Measurements from ENCODE around the gene AMZ1. TPM values are rescaled to one million over a fixed set of nuclear protein-coding genes. Genes with fewer than 3 reads are reported as not detected.
"Not testable (repeated sequence)": the region's sequence is repeated elsewhere in the genome, so short reads cannot be mapped to it uniquely, and the experiment has no call there.

Gene AMZ1
- total RNA-seq, 2 experiments from 2014 or later, result 0.36 to 0.47 TPM

- H3K27ac Mint-ChIP-seq; H3K4me3 Mint-ChIP-seq; intact Hi-C loops (cut with micrococcal nuclease); DNase-seq; H3K9me3 Mint-ChIP-seq; H3K27me3 Mint-ChIP-seq (ENCODE audit: low read depth); H3K36me3 Mint-ChIP-seq (ENCODE audit: low read depth): not testable (repeated sequence)
- CTCF ChIA-PET, result interaction anchor here (0.6 to 2.4 kb wide), 3 partner anchors 16 to 238 kb away, joined by 3 to 9 read pairs (median 3); no protein-coding TSS in a partner anchor
- H3K4me1 Mint-ChIP-seq (ENCODE audit: low read depth), result peaks cover 26% of the 10 kb centered on the region
Observed at GRCh38 chr7:2737005-2737743, 49.2 kb downstream of the AMZ1 start.

GRCh38 chr7:2737771-2738540, 50.0 kb downstream of the AMZ1 start:
- H3K27me3 Mint-ChIP-seq (ENCODE audit: low read depth), result no peaks in the 10 kb centered on the region
- peaks cover 26% of the 10 kb centered on the region for H3K4me1 Mint-ChIP-seq (ENCODE audit: low read depth)
- no peak overlapping the region for H3K27ac Mint-ChIP-seq
- CTCF ChIA-PET, result interaction anchor here (0.6 to 2.4 kb wide), 3 partner anchors 28 to 239 kb away, joined by 3 to 9 read pairs (median 4); no protein-coding TSS in a partner anchor
- H3K9me3 Mint-ChIP-seq, result no peaks in the 10 kb centered on the region
- no peak for DNase-seq
- intact Hi-C loops (cut with micrococcal nuclease), result no loop called here
- H3K36me3 Mint-ChIP-seq (ENCODE audit: low read depth), result no peaks in the 10 kb centered on the region
- H3K4me3 Mint-ChIP-seq, result no peak overlapping the region

- Mint-ChIP-seq H3K9me3 (no peaks in the 10 kb centered on the region), H3K36me3 (ENCODE audit: low read depth) (no peaks in the 10 kb centered on the region), H3K27ac (no peak overlapping the region), H3K27me3 (ENCODE audit: low read depth) (no peaks in the 10 kb centered on the region), H3K4me1 (ENCODE audit: low read depth) (peaks cover 21% of the 10 kb centered on the region), H3K4me3 (no peak overlapping the region)
- no peak for DNase-seq
- CTCF ChIA-PET, result interaction anchor here (0.6 to 2.4 kb wide), 3 partner anchors 29 to 407 kb away, joined by 3 to 9 read pairs (median 4); no protein-coding TSS in a partner anchor
- intact Hi-C loops (cut with micrococcal nuclease), result no loop called here
Observed at GRCh38 chr7:2738766-2739549, 51.0 kb downstream of the AMZ1 start.

GRCh38 chr7:2743523-2744185, 55.7 kb downstream of the AMZ1 start:
- H3K27ac Mint-ChIP-seq; DNase-seq; H3K27me3 Mint-ChIP-seq (ENCODE audit: low read depth); H3K4me3 Mint-ChIP-seq; CTCF ChIA-PET; H3K9me3 Mint-ChIP-seq; H3K4me1 Mint-ChIP-seq (ENCODE audit: low read depth); H3K36me3 Mint-ChIP-seq (ENCODE audit: low read depth); intact Hi-C loops (cut with micrococcal nuclease): not testable (repeated sequence)

GRCh38 chr7:2748684-2749083, 60.7 kb downstream of the AMZ1 start:
- H3K27me3 Mint-ChIP-seq (ENCODE audit: low read depth); H3K9me3 Mint-ChIP-seq; H3K4me3 Mint-ChIP-seq; H3K27ac Mint-ChIP-seq; H3K4me1 Mint-ChIP-seq (ENCODE audit: low read depth); H3K36me3 Mint-ChIP-seq (ENCODE audit: low read depth); intact Hi-C loops (cut with micrococcal nuclease); DNase-seq; CTCF ChIA-PET: not testable (repeated sequence)

- CTCF ChIA-PET, result no interaction called here
- H3K4me3 Mint-ChIP-seq, result no peak overlapping the region
- H3K4me1 Mint-ChIP-seq (ENCODE audit: low read depth), result no peaks in the 10 kb centered on the region
- H3K36me3 Mint-ChIP-seq (ENCODE audit: low read depth), result peaks cover 8% of the 10 kb centered on the region
- no peaks in the 10 kb centered on the region for H3K9me3 Mint-ChIP-seq
- H3K27ac Mint-ChIP-seq, result no peak overlapping the region
- no peak for DNase-seq
- intact Hi-C loops (cut with micrococcal nuclease), result loop anchor here (10.0 kb wide), 1 partner anchor 315 kb away; no protein-coding TSS in a partner anchor
- H3K27me3 Mint-ChIP-seq (ENCODE audit: low read depth), result no peaks in the 10 kb centered on the region
Observed at GRCh38 chr7:2750004-2750407, 62.0 kb downstream of the AMZ1 start.

- Mint-ChIP-seq H3K27me3 (ENCODE audit: low read depth) (no peaks in the 10 kb centered on the region), H3K4me3 (no peak overlapping the region), H3K4me1 (ENCODE audit: low read depth) (no peaks in the 10 kb centered on the region), H3K27ac (no peak overlapping the region), H3K36me3 (ENCODE audit: low read depth) (peaks cover 11% of the 10 kb centered on the region), H3K9me3 (no peaks in the 10 kb centered on the region)
- CTCF ChIA-PET, result interaction anchor here (0.6 kb wide), 1 partner anchor 313 kb away, joined by 3 read pairs; no protein-coding TSS in a partner anchor
- DNase-seq, result no peak
- intact Hi-C loops (cut with micrococcal nuclease), result loop anchor here (10.0 kb wide), 1 partner anchor 314 kb away; no protein-coding TSS in a partner anchor
Observed at GRCh38 chr7:2751086-2751485, 63.1 kb downstream of the AMZ1 start.

GRCh38 chr7:2753148-2753547, 65.1 kb downstream of the AMZ1 start:
- no peak overlapping the region for H3K27ac Mint-ChIP-seq
- intact Hi-C loops (cut with micrococcal nuclease), result loop anchor here (10.0 kb wide), 1 partner anchor 312 kb away; no protein-coding TSS in a partner anchor
- CTCF ChIA-PET, result no interaction called here

GRCh38 chr7:2754086-2754485, 66.1 kb downstream of the AMZ1 start:
- H3K36me3 Mint-ChIP-seq (ENCODE audit: low read depth), result peaks cover 15% of the 10 kb centered on the region
- CTCF ChIA-PET, result interaction anchor here (0.7 kb wide), 1 partner anchor 335 kb away, joined by 3 read pairs; no protein-coding TSS in a partner anchor
- intact Hi-C loops (cut with micrococcal nuclease), result loop anchor here (10.0 kb wide), 1 partner anchor 311 kb away; no protein-coding TSS in a partner anchor
- H3K4me3 Mint-ChIP-seq, result no peak overlapping the region
- no peak overlapping the region for H3K27ac Mint-ChIP-seq
- H3K9me3 Mint-ChIP-seq, result no peaks in the 10 kb centered on the region
- no peaks in the 10 kb centered on the region for H3K27me3 Mint-ChIP-seq (ENCODE audit: low read depth)
- DNase-seq, result no peak
- H3K4me1 Mint-ChIP-seq (ENCODE audit: low read depth), result peaks cover 24% of the 10 kb centered on the region

More at GRCh38 chr7:2753148-2753547, 65.1 kb downstream of the AMZ1 start:
- Mint-ChIP-seq H3K4me3 (no peak overlapping the region), H3K4me1 (ENCODE audit: low read depth) (peaks cover 16% of the 10 kb centered on the region), H3K27me3 (ENCODE audit: low read depth) (no peaks in the 10 kb centered on the region), H3K36me3 (ENCODE audit: low read depth) (peaks cover 14% of the 10 kb centered on the region), H3K9me3 (no peaks in the 10 kb centered on the region)
- DNase-seq, result no peak

GRCh38 chr7:2754912-2755311, 66.9 kb downstream of the AMZ1 start:
- no peak overlapping the region for H3K4me3 Mint-ChIP-seq
- CTCF ChIA-PET, result no interaction called here
- no peaks in the 10 kb centered on the region for H3K27me3 Mint-ChIP-seq (ENCODE audit: low read depth)
- no peak for DNase-seq
- H3K4me1 Mint-ChIP-seq (ENCODE audit: low read depth), result peaks cover 29% of the 10 kb centered on the region
- H3K27ac Mint-ChIP-seq, result no peak overlapping the region
- no peaks in the 10 kb centered on the region for H3K9me3 Mint-ChIP-seq
- intact Hi-C loops (cut with micrococcal nuclease), result loop anchor here (10.0 kb wide), 1 partner anchor 310 kb away; no protein-coding TSS in a partner anchor
- H3K36me3 Mint-ChIP-seq (ENCODE audit: low read depth), result peaks cover 15% of the 10 kb centered on the region

GRCh38 chr7:2755531-2755930, 67.5 kb downstream of the AMZ1 start:
- no peak for DNase-seq
- no peak overlapping the region for H3K27ac Mint-ChIP-seq
- H3K4me3 Mint-ChIP-seq, result no peak overlapping the region
- H3K9me3 Mint-ChIP-seq, result no peaks in the 10 kb centered on the region
- peaks cover 34% of the 10 kb centered on the region for H3K4me1 Mint-ChIP-seq (ENCODE audit: low read depth)
- CTCF ChIA-PET, result no interaction called here
- H3K36me3 Mint-ChIP-seq (ENCODE audit: low read depth), result peaks cover 14% of the 10 kb centered on the region
- no peaks in the 10 kb centered on the region for H3K27me3 Mint-ChIP-seq (ENCODE audit: low read depth)
- intact Hi-C loops (cut with micrococcal nuclease), result loop anchor here (10.0 kb wide), 1 partner anchor 309 kb away; no protein-coding TSS in a partner anchor

All from activated naive CD4-positive, alpha-beta T cell treated with anti-CD3 and anti-CD28 coated beads for 36 hours (primary cell).